Measurements from ENCODE around the gene CCKAR. TPM values are rescaled to one million over a fixed set of nuclear protein-coding genes. Genes with fewer than 3 reads are reported as not detected.

CCKAR gene
- total and polyA plus RNA-seq, 2 experiments from 2014 or later, result not detected

- no peaks in the 10 kb centered on the region for H4K20me1 ChIP-seq (replicated peaks; ENCODE audit: insufficient read depth)
- H3F3A ChIP-seq (replicated peaks; ENCODE audit: low read depth), result no peaks in the 10 kb centered on the region
- Mint-ChIP-seq H3K36me3 (ENCODE audit: low read depth) (no peaks in the 10 kb centered on the region), H3K9me3 (no peaks in the 10 kb centered on the region; the same call in 1 of the 3 replicates), H3K27me3 (ENCODE audit: insufficient read depth, low read depth, poor library complexity) (peaks cover 2% of the 10 kb centered on the region), H3K4me3 (no peak overlapping the region), H3K4me1 (peaks cover 3% of the 10 kb centered on the region; the same call in 2 of the 3 replicates), H3K27ac (no peak overlapping the region)
- H3K79me2 ChIP-seq (replicated peaks; ENCODE audit: insufficient read depth), result no peaks in the 10 kb centered on the region
- no peaks in the 10 kb centered on the region for H3K36me3 ChIP-seq (ENCODE audit: insufficient read depth)
- H3K27ac ChIP-seq (ENCODE audit: low read depth), result no peak overlapping the region
- peaks cover 4% of the 10 kb centered on the region; the same call in 1 of the 2 replicates for H3K4me1 ChIP-seq (ENCODE audit: insufficient read depth)
- H3K9me2 ChIP-seq (ENCODE audit: insufficient read depth), result no peaks in the 10 kb centered on the region
- no peak overlapping the region for H3K4me3 ChIP-seq
- H3K4me2 ChIP-seq, result no peak overlapping the region
- TF ChIP-seq ZNF114 (CRISPR knock-in tag; IDR thresholded peaks at IDR 0.05) (no peak), ZNF462 (CRISPR knock-in tag; IDR thresholded peaks at IDR 0.05) (no peak), CTCF (conservative IDR thresholded peaks at IDR 0.05; ENCODE audit: low read depth in 2 of 2) (peak in 1 of 2 experiments; percentile 14; a peak in 1 of 4 replicates), CREB1 (CRISPR knock-in tag; IDR thresholded peaks at IDR 0.05; ENCODE audit: low read depth) (no peak)
- DNase-seq (ENCODE audit: low spot score) (no peak), ATAC-seq (no peak)
- no peaks in the 10 kb centered on the region for H3K27me3 ChIP-seq (ENCODE audit: insufficient read depth)
- H2AFZ ChIP-seq, result no peak overlapping the region; the same call in 1 of the 2 replicates
These were observed 16.4 kb downstream of the CCKAR start for GRCh38 chr4:26473893-26474292.
